ENCODE data around the gene GABRB1.

- no peak for TF ChIP-seq CTCF (IDR thresholded peaks at IDR 0.05; ENCODE audit: extremely low read depth in 1 of 2, insufficient read depth in 1 of 2, low read depth in 1 of 2, low read length in 2 of 2)
- TF ChIP-seq POLR2A (IDR thresholded peaks at IDR 0.05; ENCODE audit: low read depth, low read length): no peak
- no peak for TF ChIP-seq POLR2AphosphoS5 (IDR thresholded peaks at IDR 0.05; ENCODE audit: insufficient read depth, low read depth, low read length)
- TF ChIP-seq MYC (IDR thresholded peaks at IDR 0.05; ENCODE audit: low read depth, low read length): no peak
These were observed 239.9 kb downstream of the GABRB1 start for GRCh38 chr4:47271291-47271690.

Data from endothelial cell of umbilical vein (primary cell).